ENCODE data around the gene C3orf20.

DNA sequence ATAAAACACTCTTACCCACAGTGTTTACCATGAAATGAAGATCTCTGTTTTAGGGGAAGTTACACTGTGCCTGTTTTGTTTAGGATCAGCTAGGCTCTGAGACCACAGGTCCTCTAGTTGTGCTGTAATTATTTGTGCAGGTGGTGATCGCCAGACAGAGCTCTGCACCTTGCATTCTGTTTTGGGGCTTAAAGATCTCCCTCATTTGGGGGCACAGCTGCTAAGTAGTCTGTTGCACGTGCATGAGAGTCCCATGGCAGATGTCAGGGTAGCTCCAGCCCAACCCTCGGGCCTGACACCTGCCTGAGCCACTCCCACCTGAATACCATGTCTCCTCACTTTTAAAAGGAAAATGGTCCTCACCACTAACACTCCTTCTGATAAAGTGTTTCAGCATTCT, 12.4 kb downstream of the C3orf20 start:
- TF ChIP-seq POLR2AphosphoS5 (IDR thresholded peaks at IDR 0.05; ENCODE audit: borderline replicate concordance, low read depth, low read length): no peak
- no peak for TF ChIP-seq EZH2 (IDR thresholded peaks at IDR 0.05)
- TF ChIP-seq FOXP2 (optimal IDR thresholded peaks at IDR 0.05; ENCODE audit: control extremely low read depth, extremely low read length, insufficient read depth): no peak

Measured in SK-N-MC (cell line).